Epidermal melanocyte (primary cell): ENCODE results near the gene MCC.

ENCODE experiments used
- DNase-seq: peaks from one replicate; pipeline ENCODE4 v3.0.0; 2011; ENCODE audit warnings: low spot score; ENCODE audit not compliant: insufficient read length

Gene MCC

GRCh38 chr5:113058706-113059226 lies 429.5 kb downstream of the MCC start:
- no peak for DNase-seq

DNA sequence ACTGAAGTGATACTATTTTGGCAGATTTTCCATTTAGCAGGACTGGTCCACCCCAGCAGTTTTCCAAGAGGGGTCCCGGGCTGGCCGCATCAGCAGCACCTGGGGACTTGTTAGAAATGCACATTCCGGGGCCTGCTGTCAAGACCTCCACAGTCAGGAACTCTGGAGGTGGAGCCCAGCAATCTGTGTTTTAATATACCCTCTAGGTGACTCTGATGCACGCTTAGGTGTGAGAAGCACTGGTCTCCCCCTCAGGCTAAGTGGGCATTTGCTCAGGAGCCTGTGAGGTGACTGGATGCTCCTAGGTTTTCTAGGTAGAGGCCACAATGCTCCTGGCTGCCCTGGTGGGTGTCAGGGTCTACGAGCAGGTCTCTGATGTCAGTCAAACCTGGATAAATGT lies 430.0 kb downstream of the MCC start:
- DNase-seq: no peak

- no peak for DNase-seq
Measured at GRCh38 chr5:113057557-113057984, 430.7 kb downstream of the MCC start.

GRCh38 chr5:113056988-113057387 lies 431.3 kb downstream of the MCC start:
- no peak for DNase-seq

- DNase-seq: no peak
Measured at GRCh38 chr5:113054899-113055298, 433.4 kb downstream of the MCC start.

GRCh38 chr5:113053511-113053995 lies 434.7 kb downstream of the MCC start:
- no peak for DNase-seq

DNA sequence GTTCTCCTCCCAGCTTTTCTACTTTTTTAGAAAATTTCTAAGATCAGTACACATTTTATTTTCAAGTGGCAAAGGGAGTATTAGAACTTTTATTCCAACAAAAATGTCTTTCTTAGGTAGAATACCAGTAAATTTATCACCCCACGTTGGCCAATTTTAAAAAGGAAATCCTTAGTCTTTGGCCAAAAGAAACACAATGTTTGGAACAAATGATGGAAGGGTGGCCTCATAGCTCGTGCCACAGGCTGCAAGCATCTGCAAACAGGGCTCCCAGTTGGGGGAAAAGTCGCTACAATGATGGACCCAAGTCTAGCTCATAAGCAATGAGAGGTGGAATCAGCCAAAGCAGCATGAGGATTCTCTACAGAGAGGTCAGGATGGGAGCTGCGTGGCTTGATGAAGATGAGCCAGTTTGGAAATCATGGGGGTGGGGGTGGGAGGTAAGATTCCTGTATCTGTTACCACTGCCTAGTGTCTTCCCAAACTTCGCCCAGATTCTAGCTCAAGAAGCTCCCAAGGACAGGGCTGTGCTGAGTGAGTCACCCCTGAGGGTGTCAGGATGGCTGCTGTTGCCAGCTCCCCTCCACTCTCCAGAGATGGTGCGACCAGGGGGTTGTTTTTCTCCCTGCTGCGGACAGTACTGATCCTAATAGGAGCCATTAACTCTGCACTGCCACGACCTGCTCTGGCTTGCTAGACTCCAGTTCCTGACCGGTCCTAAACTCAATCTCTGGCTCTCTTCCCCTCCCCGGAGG lies 436.0 kb downstream of the MCC start:
- DNase-seq: no peak

GRCh38 chr5:113050721-113051382 lies 437.4 kb downstream of the MCC start:
- no peak for DNase-seq

DNA sequence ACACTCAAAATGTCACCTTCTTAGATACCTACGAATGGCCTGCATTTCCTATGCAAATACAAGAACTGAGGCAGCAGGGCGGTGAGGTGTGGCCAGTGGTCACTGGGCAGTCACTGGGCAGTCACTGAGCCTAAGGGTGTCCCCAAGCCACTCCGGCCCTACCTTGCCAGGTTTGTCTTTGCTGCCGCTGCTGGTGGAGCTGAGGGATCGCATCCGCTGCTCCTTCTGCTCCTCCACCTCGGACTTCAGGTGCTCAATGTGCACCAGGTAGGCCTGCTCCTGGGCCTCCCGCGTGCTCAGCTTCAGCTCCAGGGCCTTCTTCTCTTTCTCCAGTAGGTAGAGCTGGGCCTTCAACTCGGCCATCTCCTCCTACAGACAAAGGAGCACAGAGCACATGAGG lies 439.3 kb downstream of the MCC start:
- DNase-seq: no peak

DNA sequence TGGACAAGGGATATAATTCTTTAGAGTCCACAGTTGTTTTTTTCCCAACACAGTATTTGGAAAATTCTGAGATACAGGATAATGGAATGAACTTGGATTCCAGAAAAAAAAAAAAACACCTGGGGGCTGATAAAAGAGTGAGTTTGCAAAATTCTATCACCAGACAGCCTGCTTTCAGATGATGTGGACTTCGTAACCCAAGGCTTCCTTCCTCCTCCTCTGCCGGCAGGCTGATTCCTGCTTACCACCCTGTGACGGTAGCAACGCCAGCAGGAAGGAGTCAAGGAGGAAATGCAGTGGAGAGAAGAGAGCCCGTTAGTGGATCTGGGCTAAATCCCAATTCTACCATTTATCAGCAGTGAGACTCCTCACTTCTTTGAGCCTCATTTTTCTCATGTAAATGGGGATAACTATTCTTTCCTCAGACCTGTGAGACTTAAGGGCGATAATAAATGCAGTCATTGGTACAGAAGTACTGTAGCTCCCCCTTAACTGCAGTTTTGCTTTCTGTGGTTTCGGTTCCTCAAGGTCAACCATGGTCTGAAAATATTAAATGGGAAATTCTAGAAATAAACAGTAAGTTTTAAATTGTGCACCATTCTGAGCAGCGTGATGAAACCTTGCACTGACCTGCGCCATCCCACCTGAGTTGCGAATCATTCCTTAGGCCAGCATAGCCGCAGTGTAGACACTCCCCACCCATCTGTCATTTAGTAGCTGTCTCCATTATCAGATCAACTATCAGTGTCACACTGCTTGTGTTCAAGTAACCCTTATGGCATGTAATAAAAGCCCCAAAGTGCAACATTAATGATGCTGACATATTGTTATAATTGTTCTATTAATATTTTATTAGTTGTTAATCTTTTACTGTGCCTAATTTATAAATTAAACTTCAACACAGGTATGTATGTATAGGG lies 440.3 kb downstream of the MCC start:
- DNase-seq: no peak

DNA sequence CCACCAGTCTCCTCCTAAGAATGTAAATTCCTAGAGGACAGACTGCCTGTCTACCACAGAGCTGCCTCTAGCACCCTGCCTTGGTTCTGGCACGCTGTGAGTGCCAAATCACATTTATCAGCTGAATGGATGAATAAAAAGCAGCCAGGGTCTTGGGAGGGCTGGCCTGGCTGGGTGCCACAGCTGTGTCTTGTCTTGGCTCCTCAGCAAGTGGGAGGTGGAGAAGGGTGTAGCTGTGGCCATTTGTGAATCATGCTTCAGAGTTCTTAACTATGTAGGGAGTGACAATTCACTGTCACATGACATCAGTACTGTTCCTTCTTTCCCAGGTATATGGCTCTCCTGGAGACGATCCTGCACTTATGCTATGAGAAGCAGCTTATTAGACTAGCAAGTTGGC lies 441.0 kb downstream of the MCC start:
- DNase-seq: no peak

DNA sequence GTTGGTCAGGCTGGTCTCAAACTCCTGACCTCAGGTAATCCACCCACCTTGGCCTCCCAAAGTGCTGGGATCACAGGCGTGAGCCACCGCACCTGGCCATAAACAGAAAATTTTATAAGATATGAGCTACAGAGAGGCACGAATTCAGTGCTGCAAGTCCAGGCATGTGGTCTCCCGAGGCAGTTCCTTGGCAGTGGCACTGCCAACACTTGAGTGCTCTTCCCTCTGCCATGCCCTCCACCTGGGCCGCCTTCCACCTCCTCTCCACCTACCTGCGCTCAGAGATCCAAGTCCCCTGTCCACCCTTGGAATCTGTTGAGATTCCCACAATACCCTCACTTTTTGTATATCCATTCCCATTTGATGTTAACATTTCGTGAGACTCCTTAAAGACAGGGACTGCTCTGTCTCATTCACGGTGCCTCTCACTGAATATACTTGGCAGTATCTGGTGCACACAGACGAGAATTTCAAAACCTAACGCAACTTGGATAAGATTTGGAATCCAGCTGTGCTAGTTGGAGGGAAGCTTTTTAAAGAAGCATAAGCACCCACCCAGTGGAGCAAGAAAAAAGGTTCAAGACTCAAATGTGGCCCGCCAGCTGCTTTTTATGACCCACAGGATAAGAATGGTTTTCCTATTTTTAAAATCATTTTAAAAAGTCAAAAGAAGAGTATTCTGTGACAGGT lies 443.3 kb downstream of the MCC start:
- DNase-seq: no peak

DNA sequence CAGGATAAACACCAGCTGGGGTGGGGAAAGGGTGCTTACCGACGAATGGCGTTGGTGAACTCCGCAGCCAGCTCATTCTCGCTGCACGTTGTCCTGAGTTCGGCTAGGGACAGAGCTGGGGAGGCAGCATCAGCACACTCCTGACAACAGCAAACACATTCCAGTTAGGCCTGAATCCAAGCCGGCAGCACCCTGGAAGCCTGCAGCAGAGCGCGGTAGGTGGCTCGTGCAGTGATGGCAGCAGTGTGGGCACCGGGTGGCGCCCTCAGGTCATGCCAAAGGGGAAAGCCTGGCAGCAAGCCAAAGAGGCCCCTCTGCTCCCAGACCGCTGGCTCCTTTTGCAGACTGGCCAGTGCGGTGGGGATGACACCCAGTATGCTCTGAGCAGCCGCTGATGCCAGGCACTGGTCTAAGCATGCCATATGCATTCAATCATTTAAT lies 444.7 kb downstream of the MCC start:
- no peak for DNase-seq

- DNase-seq: no peak
Measured at GRCh38 chr5:113042491-113043243, 445.6 kb downstream of the MCC start.

DNA sequence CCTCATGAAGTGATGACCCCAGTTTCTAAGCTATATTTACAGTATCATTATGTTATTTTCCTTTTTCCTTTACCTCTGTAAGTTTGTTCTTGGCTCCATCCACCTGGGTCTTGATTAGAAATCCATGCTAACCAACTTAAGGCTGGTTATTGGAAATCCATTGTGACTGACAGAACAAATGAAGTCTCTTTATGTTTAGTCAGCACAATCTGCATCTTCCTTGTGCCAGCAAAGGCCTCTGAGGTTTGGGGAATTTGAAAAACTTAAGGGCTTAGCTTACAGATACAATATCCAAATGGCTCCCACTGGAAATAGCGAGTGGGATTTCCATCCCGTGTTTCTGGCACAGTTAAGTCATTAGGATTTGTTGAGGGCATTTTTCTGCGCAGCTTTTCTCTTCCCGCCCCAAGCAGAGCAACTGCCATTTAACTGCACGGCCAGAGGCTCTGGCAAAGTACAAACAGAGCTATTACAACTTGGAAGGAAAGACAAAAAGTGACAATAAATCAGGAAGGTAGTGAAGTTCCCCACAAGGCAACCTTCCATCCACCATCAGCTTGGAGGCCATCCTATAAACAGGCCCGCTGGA lies 447.5 kb downstream of the MCC start:
- no peak for DNase-seq

- DNase-seq: no peak
Measured at GRCh38 chr5:113039934-113040285, 448.3 kb downstream of the MCC start.

GRCh38 chr5:113039229-113039933 lies 448.9 kb downstream of the MCC start:
- no peak for DNase-seq

GRCh38 chr5:113038714-113039113 lies 449.5 kb downstream of the MCC start:
- no peak for DNase-seq

DNA sequence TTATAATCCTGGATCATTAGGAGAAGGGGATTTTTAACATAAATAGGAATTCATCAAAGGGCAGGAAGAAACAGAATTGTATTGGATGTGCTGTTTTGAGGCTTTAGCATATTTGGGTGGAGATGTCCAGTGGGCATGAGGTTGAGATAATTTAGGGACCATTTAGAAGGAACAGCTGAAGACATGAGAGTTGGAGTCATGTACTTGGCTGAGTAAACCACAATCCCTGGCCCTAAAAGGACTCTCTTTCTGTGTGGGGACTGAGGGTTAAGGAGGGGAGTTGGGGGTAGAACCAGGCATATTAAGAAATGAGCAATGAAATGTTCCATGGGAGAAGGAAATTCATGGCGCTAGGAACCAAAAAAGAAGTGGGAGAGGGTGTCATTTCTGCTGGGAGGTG lies 450.1 kb downstream of the MCC start:
- no peak for DNase-seq
